Dermis blood vessel endothelial cell (primary cell): ENCODE data around the gene MCOLN3. TPM values are rescaled to one million over a fixed set of nuclear protein-coding genes. Genes with fewer than 3 reads are reported as not detected.
A peak's percentile ranks its signal among the peaks of the same experiment; 100 is the strongest.

ENCODE experiments used
- DNase-seq: peaks from one replicate; pipeline ENCODE4 v3.0.0; 2010
- total RNA-seq: library from RNA; depleted of rRNA; stranded (reverse); fragments of >200 nt; gene quantifications from 2 replicates; pipeline ENCODE4 v1.2.3, GENCODE V29; 2014

Gene MCOLN3, protein sequence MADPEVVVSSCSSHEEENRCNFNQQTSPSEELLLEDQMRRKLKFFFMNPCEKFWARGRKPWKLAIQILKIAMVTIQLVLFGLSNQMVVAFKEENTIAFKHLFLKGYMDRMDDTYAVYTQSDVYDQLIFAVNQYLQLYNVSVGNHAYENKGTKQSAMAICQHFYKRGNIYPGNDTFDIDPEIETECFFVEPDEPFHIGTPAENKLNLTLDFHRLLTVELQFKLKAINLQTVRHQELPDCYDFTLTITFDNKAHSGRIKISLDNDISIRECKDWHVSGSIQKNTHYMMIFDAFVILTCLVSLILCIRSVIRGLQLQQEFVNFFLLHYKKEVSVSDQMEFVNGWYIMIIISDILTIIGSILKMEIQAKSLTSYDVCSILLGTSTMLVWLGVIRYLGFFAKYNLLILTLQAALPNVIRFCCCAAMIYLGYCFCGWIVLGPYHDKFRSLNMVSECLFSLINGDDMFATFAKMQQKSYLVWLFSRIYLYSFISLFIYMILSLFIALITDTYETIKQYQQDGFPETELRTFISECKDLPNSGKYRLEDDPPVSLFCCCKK
- total RNA-seq, result not detected in 2 replicates

DNA sequence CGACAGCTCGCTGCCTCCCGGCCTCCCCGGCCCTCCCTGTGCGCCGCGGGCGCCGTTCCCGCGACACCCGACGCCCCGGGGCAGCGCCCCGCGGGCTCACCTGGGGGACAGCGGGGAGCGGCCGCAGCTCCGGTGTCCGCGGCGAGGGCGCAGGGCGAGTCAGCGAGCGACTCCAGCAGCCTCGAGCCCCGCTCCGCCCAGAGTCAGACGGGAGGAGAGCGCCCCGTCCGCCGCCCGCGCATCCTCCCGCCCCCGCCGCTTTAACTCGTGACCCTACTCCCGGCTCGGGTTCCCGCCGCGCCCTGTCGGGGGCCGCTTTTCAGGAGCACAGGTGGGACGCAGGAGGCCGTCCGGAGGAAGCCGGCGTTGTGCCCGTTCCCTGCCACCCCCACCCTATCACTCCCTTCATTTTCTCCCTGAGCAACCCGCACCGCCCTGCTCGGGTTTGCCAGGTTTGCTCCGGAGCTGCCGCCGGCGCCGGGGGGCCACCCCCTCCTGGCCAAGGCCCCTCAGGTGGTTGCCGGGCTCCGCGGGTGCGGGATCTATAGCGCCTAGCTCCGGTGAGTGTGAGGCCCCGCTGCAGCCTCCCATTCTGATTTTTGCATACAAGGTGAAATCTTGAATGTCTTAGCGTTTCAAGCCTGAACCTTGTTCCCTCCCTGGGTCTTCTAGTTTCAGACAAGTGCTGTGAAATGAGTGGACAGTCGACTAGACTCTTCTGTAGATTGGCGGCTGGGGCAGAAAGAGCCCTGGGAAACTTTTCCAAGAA lies at the start of gene MCOLN3:
Gene MCOLN3, minus strand, starts transcription at position 205 of the 769 bp plus-strand sequence. CDS start 3,140 bp downstream, outside the sequence.
- no peak for DNase-seq

DNA sequence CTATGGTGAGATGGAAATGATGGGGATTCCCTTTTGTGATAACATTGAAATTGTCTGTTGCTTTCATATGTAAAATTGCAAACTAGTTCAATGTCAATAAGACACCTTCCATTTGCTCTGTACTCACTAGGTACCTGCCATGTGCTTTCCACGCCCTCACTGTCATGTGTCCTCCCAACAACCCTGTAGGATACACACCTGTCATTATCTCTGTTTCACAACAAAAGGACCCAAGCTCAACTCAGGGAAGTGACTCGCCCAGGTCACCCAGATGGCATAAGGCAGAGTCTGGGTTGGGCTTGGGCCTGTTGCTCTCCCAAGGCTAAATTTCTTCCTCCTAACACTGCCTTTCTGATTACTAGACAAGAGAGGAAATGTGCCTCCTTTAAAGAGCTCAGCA lies 45.3 kb upstream of the MCOLN3 start:
- no peak for DNase-seq

GRCh38 chr1:85091671-85092280 lies 43.5 kb upstream of the MCOLN3 start:
- no peak for DNase-seq

DNA sequence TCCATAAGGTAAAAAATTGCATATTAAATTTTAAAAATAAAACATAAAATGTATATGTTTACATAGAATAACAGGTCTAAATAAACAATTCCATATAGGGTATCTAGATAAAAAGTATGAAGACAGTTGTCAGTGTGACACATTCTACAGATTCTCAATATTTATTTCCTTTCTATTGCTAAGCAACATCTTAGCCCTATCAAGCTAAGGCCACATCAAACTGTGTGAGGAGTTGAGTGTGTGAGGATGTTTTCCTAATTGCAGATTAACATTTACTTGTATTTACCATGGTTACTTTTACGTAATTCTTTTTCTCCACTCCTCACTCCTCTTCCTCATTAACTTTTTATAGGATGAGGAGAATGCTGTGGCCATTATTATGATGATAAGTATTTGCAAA lies 41.9 kb upstream of the MCOLN3 start:
- DNase-seq, result no peak

DNA sequence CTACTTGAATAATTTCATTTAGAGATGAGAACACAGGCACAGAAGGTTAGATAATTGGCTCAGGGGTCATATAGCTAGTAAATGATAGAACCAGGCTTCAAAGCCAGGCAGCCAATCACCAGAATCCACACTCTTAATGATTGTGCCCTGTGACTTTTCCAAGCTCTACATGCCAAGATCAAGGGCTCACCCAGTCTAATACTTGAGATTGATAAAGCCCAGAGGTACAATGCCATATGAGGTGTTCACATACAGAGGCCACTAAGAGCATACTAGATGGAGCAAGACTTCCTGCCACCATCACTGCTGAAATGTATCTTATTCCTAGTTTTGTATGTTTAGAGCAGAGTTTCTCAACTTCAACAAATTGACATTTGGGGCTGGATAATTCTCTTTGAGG lies 40.9 kb upstream of the MCOLN3 start:
- DNase-seq, result no peak

- no peak for DNase-seq
These were observed 40.1 kb upstream of the MCOLN3 start for GRCh38 chr1:85088408-85088784.

DNA sequence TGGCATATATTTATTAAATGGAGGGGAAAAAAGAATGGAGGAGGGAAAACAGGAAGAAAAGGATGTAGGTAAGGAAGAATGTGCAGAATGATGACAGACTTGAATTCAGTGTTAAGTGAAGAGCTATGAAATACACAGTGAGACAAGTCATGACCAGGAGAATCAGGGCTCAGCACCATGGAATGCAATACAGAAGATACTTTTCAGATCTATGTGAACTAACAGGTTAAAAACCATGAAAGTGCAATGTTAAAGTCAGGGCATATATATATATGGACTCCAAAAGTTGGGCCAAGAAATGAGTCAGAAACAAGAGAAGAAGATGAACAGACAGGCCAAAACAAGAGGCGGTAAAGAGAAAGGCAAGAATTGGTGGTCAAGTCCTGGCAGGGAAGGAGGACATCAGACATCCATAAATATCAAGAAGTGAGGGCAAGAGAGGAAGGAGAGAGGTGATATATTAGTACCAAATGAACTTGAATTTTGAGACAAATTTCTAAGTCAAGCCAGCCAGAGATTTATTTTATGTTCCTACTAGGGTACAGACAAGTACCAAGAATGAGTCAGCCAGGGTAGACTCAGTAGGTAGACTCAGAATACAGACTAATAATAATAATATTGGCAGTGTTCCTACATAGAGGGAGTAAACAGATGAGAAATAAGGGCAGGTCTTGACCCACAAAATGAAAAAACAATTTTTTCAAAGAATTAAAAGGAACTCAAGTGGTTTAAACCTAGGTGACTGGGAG lies 39.5 kb upstream of the MCOLN3 start:
- no peak for DNase-seq

GRCh38 chr1:85085417-85085816 lies 37.1 kb upstream of the MCOLN3 start:
- DNase-seq, result no peak

GRCh38 chr1:85078903-85079302 lies 30.6 kb upstream of the MCOLN3 start:
- no peak for DNase-seq

- DNase-seq, result no peak
These were observed 26.2 kb upstream of the MCOLN3 start for GRCh38 chr1:85074365-85074964.

DNA sequence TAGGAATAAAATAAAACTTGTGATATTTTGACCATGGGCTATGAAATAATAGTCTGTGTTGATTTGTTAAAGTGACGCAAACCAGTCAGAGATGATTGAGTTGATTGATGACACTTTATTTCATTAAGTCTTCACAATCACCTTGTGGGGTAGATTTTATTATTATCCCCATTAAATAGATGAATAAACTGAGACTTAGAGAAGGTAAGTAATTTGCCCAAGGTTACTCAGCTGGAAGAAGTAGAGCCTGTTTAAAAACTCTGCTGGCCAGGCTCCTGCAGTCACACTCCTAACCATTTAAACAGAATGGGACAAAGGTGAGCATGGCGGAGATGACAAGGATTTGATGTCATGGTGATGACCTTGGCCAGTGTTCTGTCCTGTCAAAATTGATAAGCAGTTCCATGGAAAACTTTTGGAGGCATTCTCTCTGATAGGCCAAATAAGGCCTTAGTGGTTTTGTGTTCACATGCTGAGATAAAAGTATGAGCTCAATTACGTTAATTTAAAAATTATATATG lies 22.7 kb upstream of the MCOLN3 start:
- DNase-seq, result no peak

GRCh38 chr1:85068846-85069245 lies 20.5 kb upstream of the MCOLN3 start:
- no peak for DNase-seq

DNA sequence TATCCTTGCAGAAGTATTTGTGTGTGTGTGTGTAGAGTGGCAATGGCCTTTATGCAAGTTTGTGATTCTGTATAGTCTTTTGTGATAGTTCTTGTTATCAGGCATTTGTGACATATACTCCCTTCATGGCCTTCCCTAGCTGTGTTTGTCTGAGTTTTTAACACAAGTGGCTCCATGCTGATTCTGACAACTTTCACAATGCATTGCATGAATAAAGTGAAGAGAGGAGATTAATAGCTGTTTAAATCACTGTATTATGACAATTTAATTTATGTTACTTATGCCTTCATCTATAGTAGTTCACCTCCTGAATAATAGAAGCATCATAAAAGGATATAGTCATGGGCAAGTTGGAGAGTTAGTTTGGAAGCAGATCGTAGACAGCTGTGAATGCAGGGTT lies 17.2 kb upstream of the MCOLN3 start:
- no peak for DNase-seq

GRCh38 chr1:85062425-85063026 lies 14.2 kb upstream of the MCOLN3 start:
- DNase-seq, result no peak

DNA sequence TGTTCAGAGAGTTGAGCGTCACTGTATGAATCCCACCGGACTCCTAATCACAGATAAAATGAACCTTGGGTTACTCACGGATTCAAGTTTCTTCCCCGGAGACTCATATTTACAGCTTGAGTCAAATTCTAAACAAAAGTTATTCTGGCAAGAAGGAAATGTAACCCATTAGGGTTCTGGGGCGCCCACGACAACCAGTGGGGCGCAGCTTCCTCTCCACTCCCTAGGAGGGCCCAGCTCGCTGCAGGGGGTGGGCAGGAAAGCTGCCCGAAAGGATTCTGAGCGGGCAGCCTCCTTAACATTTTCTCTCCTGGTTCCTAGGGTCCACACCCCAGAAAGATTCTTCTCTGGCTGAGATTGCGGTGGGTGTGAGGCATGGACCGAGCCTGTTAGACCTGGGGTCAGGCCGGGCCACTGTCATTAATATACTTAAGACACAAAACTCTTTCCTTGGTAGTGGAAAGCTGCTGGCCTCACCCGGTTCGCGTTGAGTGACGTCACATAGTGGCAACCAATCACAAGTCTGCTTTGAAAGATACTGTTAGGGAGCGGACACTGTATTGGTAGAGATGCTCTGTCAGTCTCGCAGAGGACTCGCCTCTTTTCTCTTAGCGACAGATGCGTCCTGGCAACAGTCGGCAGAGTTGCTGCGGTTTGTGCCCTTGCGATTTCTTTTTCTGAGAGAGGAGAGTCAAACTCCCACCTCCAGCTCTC lies 13.6 kb upstream of the MCOLN3 start:
- peak; percentile 98 for DNase-seq

DNA sequence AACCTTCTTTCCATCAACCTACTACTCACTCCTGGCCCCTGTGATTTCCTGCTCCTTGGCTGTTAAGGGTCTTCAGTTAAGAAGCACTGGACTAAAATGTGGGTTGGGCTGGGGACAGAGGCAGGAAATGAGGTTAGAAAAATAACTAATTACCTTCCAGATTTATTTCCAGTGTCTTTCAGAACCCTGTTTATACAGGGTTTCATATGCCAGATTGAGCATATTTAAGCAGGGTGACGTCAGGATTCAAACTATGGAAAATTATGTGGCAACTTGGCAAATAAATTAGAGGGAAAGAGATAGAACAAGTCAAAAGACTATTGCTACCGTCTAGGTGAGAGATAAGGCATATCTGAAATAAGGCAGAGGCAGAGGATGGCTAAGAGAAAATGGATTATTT lies 11.7 kb upstream of the MCOLN3 start:
- no peak for DNase-seq

GRCh38 chr1:85059563-85059962 lies 11.3 kb upstream of the MCOLN3 start:
- no peak for DNase-seq

- no peak for DNase-seq
These were observed 10.5 kb upstream of the MCOLN3 start for GRCh38 chr1:85058786-85059185.

DNA sequence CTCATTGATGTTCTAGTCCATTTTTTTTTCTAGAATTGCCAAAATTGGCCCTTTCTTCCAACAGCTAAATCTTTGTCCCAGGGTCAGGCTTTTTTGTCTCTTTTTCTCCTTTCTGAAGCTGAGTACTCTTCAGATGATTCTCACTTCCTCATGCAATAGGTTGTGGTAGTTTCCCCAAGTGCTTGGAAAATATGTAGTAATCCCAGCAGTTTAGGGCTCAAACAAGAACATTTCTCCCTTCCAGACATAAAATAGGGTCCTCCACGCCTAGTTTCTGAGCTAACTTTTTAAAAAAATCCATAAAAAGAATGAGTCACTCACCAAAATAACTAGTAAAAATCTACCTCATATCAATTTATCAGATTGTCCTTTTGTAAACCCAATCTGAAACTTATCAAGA lies 10.0 kb upstream of the MCOLN3 start:
- DNase-seq, result no peak

GRCh38 chr1:85054664-85055063 lies 6.4 kb upstream of the MCOLN3 start:
- no peak for DNase-seq

DNA sequence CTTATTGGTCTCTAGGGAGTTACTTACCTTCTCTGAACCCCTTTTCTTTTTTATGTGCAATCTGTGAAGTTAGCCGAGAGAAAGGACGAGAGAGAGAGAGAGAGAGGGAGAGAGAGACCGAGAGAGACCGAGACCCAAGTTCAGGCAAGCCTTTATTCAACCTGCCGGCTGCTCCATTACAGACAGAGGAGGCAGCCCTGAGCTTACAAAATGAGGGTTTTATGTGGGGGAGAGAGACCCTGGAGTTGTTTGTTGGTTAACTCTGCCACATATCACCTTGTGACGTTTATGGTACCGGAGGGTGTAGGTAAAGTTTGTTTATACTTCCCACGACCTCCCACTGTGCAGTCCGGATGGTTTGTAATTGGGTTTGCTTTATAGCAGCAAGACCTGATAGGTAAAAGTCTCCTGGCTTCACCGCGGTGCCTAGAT lies 1.5 kb upstream of the MCOLN3 start:
- DNase-seq, result no peak
